ENCODE results near the gene MYO5A.

MYO5A gene

GRCh38 chr15:52324109-52324508 lies 204.6 kb downstream of the MYO5A start:
- Histone ChIP-seq H2BK15ac (ENCODE audit: low read depth, poor library complexity, severe bottlenecking) (no peak overlapping the region), H2BK12ac (ENCODE audit: low read length in 2 of 2) (no peak overlapping the region), H2BK120ac (ENCODE audit: low read depth, low read length) (no peak overlapping the region), H3K9me3 (ENCODE audit: control insufficient read depth, low read length) (no peaks in the 10 kb centered on the region), H2AFZ (ENCODE audit: low read depth, low read length) (no peak overlapping the region), H3K23ac (ENCODE audit: low read length in 2 of 2) (no peak overlapping the region), H3K4ac (ENCODE audit: low read depth in 1 of 2, low read length in 2 of 2) (no peak overlapping the region), H3K79me1 (replicated peaks; ENCODE audit: low read length, poor library complexity, severe bottlenecking) (peaks cover 3% of the 10 kb centered on the region), H3K9ac (ENCODE audit: low read length) (no peak overlapping the region), H3K14ac (ENCODE audit: low read length in 2 of 2) (no peak overlapping the region), H3K4me2 (ENCODE audit: low read length, poor library complexity, severe bottlenecking) (no peak overlapping the region), H3K36me3 (ENCODE audit: control insufficient read depth in 1 of 2, insufficient read depth in 2 of 2, low read depth in 1 of 2, low read length in 2 of 2) (peaks cover 18 to 83% of the 10 kb centered on the region in 2 experiments), H3K27me3 (ENCODE audit: control insufficient read depth in 1 of 2, insufficient read depth in 1 of 2, low read length in 2 of 2) (no peaks in the 10 kb centered on the region), H3K4me1 (ENCODE audit: control insufficient read depth, insufficient read depth, low read depth, low read length) (no peaks in the 10 kb centered on the region), H2BK5ac (ENCODE audit: low read depth, low read length, poor library complexity, severe bottlenecking) (no peak overlapping the region), H3K18ac (ENCODE audit: low read depth in 1 of 2, low read length in 2 of 2) (no peak overlapping the region), H3K27ac (ENCODE audit: low read length, poor library complexity, severe bottlenecking) (no peak overlapping the region), H4K8ac (ENCODE audit: low read length) (no peak overlapping the region), H3K4me3 (ENCODE audit: insufficient read depth in 1 of 2, low read depth in 1 of 2, low read length in 2 of 2) (no peak overlapping the region), H2AK5ac (ENCODE audit: low read length, severe bottlenecking) (no peak overlapping the region), H4K91ac (ENCODE audit: low read length) (no peak overlapping the region)
- DNase-seq = no peak
- WGBS = 56% methylated on average over 1 of the region's 1 CpG

GRCh38 chr15:52318729-52319500 lies 209.8 kb downstream of the MYO5A start:
- Histone ChIP-seq H3K4ac (ENCODE audit: low read depth in 1 of 2, low read length in 2 of 2) (no peak overlapping the region), H4K8ac (ENCODE audit: low read length) (no peak overlapping the region), H3K27me3 (ENCODE audit: control insufficient read depth in 1 of 2, insufficient read depth in 1 of 2, low read length in 2 of 2) (no peaks in the 10 kb centered on the region), H3K9ac (ENCODE audit: low read length) (no peak overlapping the region), H2AK5ac (ENCODE audit: low read length, severe bottlenecking) (no peak overlapping the region), H2AFZ (ENCODE audit: low read depth, low read length) (no peak overlapping the region), H3K4me1 (ENCODE audit: control insufficient read depth, insufficient read depth, low read depth, low read length) (no peaks in the 10 kb centered on the region), H2BK12ac (ENCODE audit: low read length in 2 of 2) (no peak overlapping the region), H3K4me3 (ENCODE audit: insufficient read depth in 1 of 2, low read depth in 1 of 2, low read length in 2 of 2) (no peak overlapping the region), H2BK120ac (ENCODE audit: low read depth, low read length) (no peak overlapping the region), H3K14ac (ENCODE audit: low read length in 2 of 2) (peak overlapping the region in 1 of 2 experiments; percentile 57), H3K4me2 (ENCODE audit: low read length, poor library complexity, severe bottlenecking) (no peak overlapping the region), H3K27ac (ENCODE audit: low read length, poor library complexity, severe bottlenecking) (no peak overlapping the region), H3K36me3 (ENCODE audit: control insufficient read depth in 1 of 2, insufficient read depth in 2 of 2, low read depth in 1 of 2, low read length in 2 of 2) (peaks cover 23 to 78% of the 10 kb centered on the region in 2 experiments), H3K79me1 (replicated peaks; ENCODE audit: low read length, poor library complexity, severe bottlenecking) (no peaks in the 10 kb centered on the region), H3K23ac (ENCODE audit: low read length in 2 of 2) (peak overlapping the region in 1 of 2 experiments; percentile 24), H2BK5ac (ENCODE audit: low read depth, low read length, poor library complexity, severe bottlenecking) (no peak overlapping the region), H3K18ac (ENCODE audit: low read depth in 1 of 2, low read length in 2 of 2) (no peak overlapping the region), H3K9me3 (ENCODE audit: control insufficient read depth, low read length) (no peaks in the 10 kb centered on the region), H4K91ac (ENCODE audit: low read length) (no peak overlapping the region), H2BK15ac (ENCODE audit: low read depth, poor library complexity, severe bottlenecking) (no peak overlapping the region)
- WGBS = 98% methylated on average over 12 of the region's 13 CpGs
- DNase-seq = no peak

GRCh38 chr15:52317688-52318087 lies 211.0 kb downstream of the MYO5A start:
- H3K79me1 ChIP-seq (replicated peaks; ENCODE audit: low read length, poor library complexity, severe bottlenecking) = no peaks in the 10 kb centered on the region
- H4K8ac ChIP-seq (ENCODE audit: low read length) = no peak overlapping the region
- H3K4ac ChIP-seq (ENCODE audit: low read depth in 1 of 2, low read length in 2 of 2) = no peak overlapping the region
- H3K27ac ChIP-seq (ENCODE audit: low read length, poor library complexity, severe bottlenecking) = no peak overlapping the region
- H3K4me2 ChIP-seq (ENCODE audit: low read length, poor library complexity, severe bottlenecking) = no peak overlapping the region
- H2AFZ ChIP-seq (ENCODE audit: low read depth, low read length) = no peak overlapping the region
- no peak overlapping the region for H3K4me3 ChIP-seq (ENCODE audit: insufficient read depth in 1 of 2, low read depth in 1 of 2, low read length in 2 of 2)
- H2AK5ac ChIP-seq (ENCODE audit: low read length, severe bottlenecking) = no peak overlapping the region
- H3K9ac ChIP-seq (ENCODE audit: low read length) = no peak overlapping the region
- H2BK12ac ChIP-seq (ENCODE audit: low read length in 2 of 2) = no peak overlapping the region
- H2BK15ac ChIP-seq (ENCODE audit: low read depth, poor library complexity, severe bottlenecking) = no peak overlapping the region
- no peak overlapping the region for H4K91ac ChIP-seq (ENCODE audit: low read length)
- H3K36me3 ChIP-seq (ENCODE audit: control insufficient read depth in 1 of 2, insufficient read depth in 2 of 2, low read depth in 1 of 2, low read length in 2 of 2) = peaks cover 23 to 84% of the 10 kb centered on the region in 2 experiments
- no peak overlapping the region for H3K14ac ChIP-seq (ENCODE audit: low read length in 2 of 2)
- H2BK5ac ChIP-seq (ENCODE audit: low read depth, low read length, poor library complexity, severe bottlenecking) = no peak overlapping the region
- no peak for DNase-seq
- no peak overlapping the region for H3K18ac ChIP-seq (ENCODE audit: low read depth in 1 of 2, low read length in 2 of 2)
- H2BK120ac ChIP-seq (ENCODE audit: low read depth, low read length) = no peak overlapping the region
- H3K27me3 ChIP-seq (ENCODE audit: control insufficient read depth in 1 of 2, insufficient read depth in 1 of 2, low read length in 2 of 2) = no peaks in the 10 kb centered on the region
- H3K4me1 ChIP-seq (ENCODE audit: control insufficient read depth, insufficient read depth, low read depth, low read length) = no peaks in the 10 kb centered on the region
- H3K23ac ChIP-seq (ENCODE audit: low read length in 2 of 2) = no peak overlapping the region
- WGBS = 95% methylated on average over 2 of the region's 2 CpGs
- H3K9me3 ChIP-seq (ENCODE audit: control insufficient read depth, low read length) = no peaks in the 10 kb centered on the region

GRCh38 chr15:52317022-52317421 lies 211.7 kb downstream of the MYO5A start:
- H2BK12ac ChIP-seq (ENCODE audit: low read length in 2 of 2) = no peak overlapping the region
- no peaks in the 10 kb centered on the region for H3K4me1 ChIP-seq (ENCODE audit: control insufficient read depth, insufficient read depth, low read depth, low read length)
- no peaks in the 10 kb centered on the region for H3K27me3 ChIP-seq (ENCODE audit: control insufficient read depth in 1 of 2, insufficient read depth in 1 of 2, low read length in 2 of 2)
- no peak overlapping the region for H2AK5ac ChIP-seq (ENCODE audit: low read length, severe bottlenecking)
- H3K9ac ChIP-seq (ENCODE audit: low read length) = no peak overlapping the region
- 94% methylated on average over 2 of the region's 2 CpGs for WGBS
- no peak overlapping the region for H3K18ac ChIP-seq (ENCODE audit: low read depth in 1 of 2, low read length in 2 of 2)
- no peak overlapping the region for H2BK5ac ChIP-seq (ENCODE audit: low read depth, low read length, poor library complexity, severe bottlenecking)
- DNase-seq = no peak
- no peak overlapping the region for H2BK120ac ChIP-seq (ENCODE audit: low read depth, low read length)
- no peak overlapping the region for H3K4me3 ChIP-seq (ENCODE audit: insufficient read depth in 1 of 2, low read depth in 1 of 2, low read length in 2 of 2)
- no peaks in the 10 kb centered on the region for H3K79me1 ChIP-seq (replicated peaks; ENCODE audit: low read length, poor library complexity, severe bottlenecking)
- peaks cover 20 to 85% of the 10 kb centered on the region in 2 experiments for H3K36me3 ChIP-seq (ENCODE audit: control insufficient read depth in 1 of 2, insufficient read depth in 2 of 2, low read depth in 1 of 2, low read length in 2 of 2)
- H3K9me3 ChIP-seq (ENCODE audit: control insufficient read depth, low read length) = no peaks in the 10 kb centered on the region
- H3K4ac ChIP-seq (ENCODE audit: low read depth in 1 of 2, low read length in 2 of 2) = no peak overlapping the region
- H3K27ac ChIP-seq (ENCODE audit: low read length, poor library complexity, severe bottlenecking) = no peak overlapping the region
- H4K91ac ChIP-seq (ENCODE audit: low read length) = no peak overlapping the region
- no peak overlapping the region for H2BK15ac ChIP-seq (ENCODE audit: low read depth, poor library complexity, severe bottlenecking)
- no peak overlapping the region for H2AFZ ChIP-seq (ENCODE audit: low read depth, low read length)
- H3K14ac ChIP-seq (ENCODE audit: low read length in 2 of 2) = no peak overlapping the region
- no peak overlapping the region for H4K8ac ChIP-seq (ENCODE audit: low read length)
- no peak overlapping the region for H3K23ac ChIP-seq (ENCODE audit: low read length in 2 of 2)
- no peak overlapping the region for H3K4me2 ChIP-seq (ENCODE audit: low read length, poor library complexity, severe bottlenecking)

All from mesenchymal stem cell (in vitro differentiated cells and primary cell).